Esophagus muscularis mucosa (tissue), 2 donors: ENCODE measurements around the gene MFGE8.

ENCODE experiments used
- POLR2A ChIP-seq: fragments of 450-650 bp; IDR thresholded peaks from one replicate; pipeline ENCODE4 v1.6.1; 2017; ENCODE audit warnings: antibody characterized with exemption, moderate library complexity, mild to moderate bottlenecking, low read depth
- POLR2AphosphoS5 ChIP-seq, 2 donors: sonication (generic); formaldehyde crosslinking; IDR thresholded peaks; one replicate each; pipeline ENCODE4 v1.6.1; 2017; ENCODE audit warnings: antibody characterized with exemption in 2 of 2

GRCh38 chr15:88872706-88873105 is 40.5 kb downstream of the MFGE8 start:
- TF ChIP-seq POLR2A, result no peak
- TF ChIP-seq POLR2AphosphoS5 (IDR thresholded peaks at IDR 0.05), result no peak
